Ureter (tissue), 1 donor: ENCODE measurements around the gene SEPTIN12. TPM values are rescaled to one million over a fixed set of nuclear protein-coding genes. Genes with fewer than 3 reads are reported as not detected.
"Not testable (repeated sequence)": the region's sequence is repeated elsewhere in the genome, so short reads cannot be mapped to it uniquely, and the experiment has no call there.

Experiments used
- DNase-seq: peaks from one replicate; pipeline ENCODE4 v3.0.0-alpha.2; 2020; ENCODE audit warnings: low spot score
- total RNA-seq: library from RNA; stranded (reverse); gene quantifications from one replicate; pipeline ENCODE4 v1.2.4, GENCODE V29; 2023
- donor health status: DM: yes; HTN: yes; CAD: no.

Gene SEPTIN12
- total RNA-seq, 1 donor from 2014 or later, result not detected

GRCh38 chr16:4754865-4755264 lies 33.3 kb downstream of the SEPTIN12 start:
- no peak for DNase-seq

GRCh38 chr16:4753227-4753626 lies 34.9 kb downstream of the SEPTIN12 start:
- DNase-seq, result no peak

- no peak for DNase-seq
Measured at GRCh38 chr16:4752351-4753100, 35.6 kb downstream of the SEPTIN12 start.

GRCh38 chr16:4750896-4751295 lies 37.2 kb downstream of the SEPTIN12 start:
- no peak for DNase-seq

GRCh38 chr16:4749700-4750257 lies 38.4 kb downstream of the SEPTIN12 start:
- DNase-seq, result no peak

GRCh38 chr16:4748682-4749411 lies 39.3 kb downstream of the SEPTIN12 start:
- no peak for DNase-seq

- no peak for DNase-seq
Measured at GRCh38 chr16:4747906-4748681, 40.1 kb downstream of the SEPTIN12 start.

- DNase-seq, result no peak
Measured at GRCh38 chr16:4746991-4747574, 41.1 kb downstream of the SEPTIN12 start.

GRCh38 chr16:4746215-4746614 lies 41.9 kb downstream of the SEPTIN12 start:
- DNase-seq, result no peak

- no peak for DNase-seq
Measured at GRCh38 chr16:4745274-4745569, 42.9 kb downstream of the SEPTIN12 start.

- DNase-seq, result no peak
Measured at GRCh38 chr16:4744555-4745273, 43.4 kb downstream of the SEPTIN12 start.

GRCh38 chr16:4743226-4743878 lies 44.8 kb downstream of the SEPTIN12 start:
- no peak for DNase-seq

- DNase-seq, result not testable (repeated sequence)
Measured at GRCh38 chr16:4738370-4738769, 49.8 kb downstream of the SEPTIN12 start.

GRCh38 chr16:4737545-4737944 lies 50.6 kb downstream of the SEPTIN12 start:
- DNase-seq, result no peak

GRCh38 chr16:4736546-4736945 lies 51.6 kb downstream of the SEPTIN12 start:
- DNase-seq, result no peak

GRCh38 chr16:4734730-4735535 lies 53.2 kb downstream of the SEPTIN12 start:
- peak; percentile 91 for DNase-seq

- peak; percentile 95 for DNase-seq
Measured at GRCh38 chr16:4734063-4734729, 53.9 kb downstream of the SEPTIN12 start, which contains the start of the genes ANKS3 and DNAAF8. ANKS3 (minus strand) TSS chr16:4734271; CDS start chr16:4730149, 4,122 bp downstream. DNAAF8 (plus strand) TSS chr16:4734537; CDS start chr16:4736515, 1,978 bp downstream.

- no peak for DNase-seq
Measured at GRCh38 chr16:4733747-4734062, 54.4 kb downstream of the SEPTIN12 start.

GRCh38 chr16:4733211-4733742 lies 54.9 kb downstream of the SEPTIN12 start:
- DNase-seq, result no peak
